Nephron (organoid): ENCODE measurements around the gene TMEM161B.

Source experiments
- H3K27ac Mint-ChIP-seq, 3 experiments: 2 replicates each; pipeline ENCODE4 v1.8.0; 2020; ENCODE audit warnings: mixed read lengths in 3 of 3, mild to moderate bottlenecking in 2 of 3, moderate library complexity in 1 of 3
- H3K27me3 Mint-ChIP-seq: 2 replicates; pipeline ENCODE4 v1.8.0; 2021; ENCODE audit warnings: low read depth, mild to moderate bottlenecking, moderate library complexity, mixed read lengths
- H3K36me3 Mint-ChIP-seq: 2 replicates; pipeline ENCODE4 v1.8.0; 2020; ENCODE audit warnings: low read depth, mixed read lengths
- H3K4me1 Mint-ChIP-seq: 2 replicates; pipeline ENCODE4 v1.8.0; 2020; ENCODE audit warnings: mixed read lengths
- H3K4me3 Mint-ChIP-seq, 3 experiments: 2 replicates each; pipeline ENCODE4 v1.8.0; 2020; ENCODE audit warnings: mild to moderate bottlenecking in 3 of 3, mixed read lengths in 3 of 3, moderate library complexity in 2 of 3
- H3K9me3 Mint-ChIP-seq: 2 replicates; pipeline ENCODE4 v1.8.0; 2020; ENCODE audit warnings: mixed read lengths
- TF ChIP-seq, protein P1 (sequence below), 3 experiments: fragments of 200-600 bp; sonication (generic); IDR thresholded peaks; one replicate each; pipeline ENCODE4 v1.5.0; 2021; ENCODE audit warnings: antibody characterized with exemption in 3 of 3; ENCODE audit not compliant: unreplicated experiment in 3 of 3

Gene TMEM161B

DNA sequence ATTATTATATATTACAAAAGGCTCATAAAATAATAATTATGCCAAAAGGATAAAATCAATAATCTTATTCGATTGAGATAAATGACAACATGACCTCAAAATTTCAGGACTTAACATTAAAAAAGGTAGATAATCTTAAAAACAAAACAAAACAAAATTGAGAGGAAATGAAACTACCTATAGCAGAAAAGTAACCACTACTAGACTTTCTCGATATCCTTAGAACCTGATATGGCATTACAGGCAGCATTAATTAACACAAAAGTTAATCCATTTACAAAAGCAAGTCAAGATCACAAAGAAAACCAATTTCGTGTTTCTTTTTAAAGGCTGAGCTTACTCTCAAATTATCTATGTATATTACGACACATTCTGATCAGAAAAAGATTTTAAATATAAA is 29.9 kb downstream of the TMEM161B start:
- TF ChIP-seq, protein P1, sequence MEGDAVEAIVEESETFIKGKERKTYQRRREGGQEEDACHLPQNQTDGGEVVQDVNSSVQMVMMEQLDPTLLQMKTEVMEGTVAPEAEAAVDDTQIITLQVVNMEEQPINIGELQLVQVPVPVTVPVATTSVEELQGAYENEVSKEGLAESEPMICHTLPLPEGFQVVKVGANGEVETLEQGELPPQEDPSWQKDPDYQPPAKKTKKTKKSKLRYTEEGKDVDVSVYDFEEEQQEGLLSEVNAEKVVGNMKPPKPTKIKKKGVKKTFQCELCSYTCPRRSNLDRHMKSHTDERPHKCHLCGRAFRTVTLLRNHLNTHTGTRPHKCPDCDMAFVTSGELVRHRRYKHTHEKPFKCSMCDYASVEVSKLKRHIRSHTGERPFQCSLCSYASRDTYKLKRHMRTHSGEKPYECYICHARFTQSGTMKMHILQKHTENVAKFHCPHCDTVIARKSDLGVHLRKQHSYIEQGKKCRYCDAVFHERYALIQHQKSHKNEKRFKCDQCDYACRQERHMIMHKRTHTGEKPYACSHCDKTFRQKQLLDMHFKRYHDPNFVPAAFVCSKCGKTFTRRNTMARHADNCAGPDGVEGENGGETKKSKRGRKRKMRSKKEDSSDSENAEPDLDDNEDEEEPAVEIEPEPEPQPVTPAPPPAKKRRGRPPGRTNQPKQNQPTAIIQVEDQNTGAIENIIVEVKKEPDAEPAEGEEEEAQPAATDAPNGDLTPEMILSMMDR (IDR thresholded peaks at IDR 0.05; ENCODE audit: unreplicated experiment in 3 of 3) = no peak
- H3K36me3 Mint-ChIP-seq = peaks cover 9% of the 10 kb centered on the region
- H3K9me3 Mint-ChIP-seq = no peaks in the 10 kb centered on the region
- no peak overlapping the region for H3K27ac Mint-ChIP-seq
- no peaks in the 10 kb centered on the region for H3K4me1 Mint-ChIP-seq
- H3K4me3 Mint-ChIP-seq = no peak overlapping the region
- no peaks in the 10 kb centered on the region for H3K27me3 Mint-ChIP-seq

DNA sequence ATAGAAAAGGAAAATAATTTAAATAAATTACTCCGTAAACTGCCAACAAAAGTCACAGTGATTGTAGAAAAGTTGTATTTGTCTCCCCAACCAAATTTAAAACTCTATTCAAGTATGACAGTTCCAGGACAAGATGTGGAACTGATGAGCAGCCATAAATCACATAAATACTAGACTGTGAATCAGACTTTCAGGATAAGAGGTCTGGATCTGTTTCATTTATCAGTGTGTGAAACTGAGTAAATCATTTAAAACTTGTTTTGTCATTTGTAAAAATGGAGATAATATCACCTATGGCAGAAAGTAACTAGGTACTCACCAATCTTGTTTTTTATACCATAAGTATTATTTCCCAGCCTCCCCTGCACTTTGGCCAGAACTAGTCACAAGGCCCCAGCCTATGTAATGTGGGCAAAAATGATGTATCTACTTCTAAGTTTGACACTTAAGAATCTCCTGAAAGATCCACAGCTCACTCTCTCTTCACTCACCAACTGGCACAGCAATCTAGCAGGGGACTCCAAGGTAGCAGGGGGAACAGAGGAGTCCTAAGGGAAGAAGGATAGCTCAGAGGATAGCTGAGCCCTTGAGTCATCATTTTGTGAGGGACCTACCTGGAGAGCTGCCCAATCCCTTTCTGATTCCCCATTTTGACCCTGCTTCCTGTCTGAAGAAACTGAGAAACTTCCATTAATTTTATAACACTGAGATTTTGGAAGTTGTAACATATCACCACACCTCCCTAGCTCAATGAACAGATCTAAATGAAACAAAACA is 31.6 kb downstream of the TMEM161B start:
- H3K27me3 Mint-ChIP-seq = no peaks in the 10 kb centered on the region
- no peak overlapping the region for H3K4me3 Mint-ChIP-seq
- TF ChIP-seq, protein P1 (IDR thresholded peaks at IDR 0.05; ENCODE audit: unreplicated experiment in 3 of 3) = no peak
- peaks cover 22% of the 10 kb centered on the region for H3K36me3 Mint-ChIP-seq
- no peaks in the 10 kb centered on the region for H3K4me1 Mint-ChIP-seq
- H3K9me3 Mint-ChIP-seq = peaks cover 2% of the 10 kb centered on the region
- H3K27ac Mint-ChIP-seq = no peak overlapping the region

DNA sequence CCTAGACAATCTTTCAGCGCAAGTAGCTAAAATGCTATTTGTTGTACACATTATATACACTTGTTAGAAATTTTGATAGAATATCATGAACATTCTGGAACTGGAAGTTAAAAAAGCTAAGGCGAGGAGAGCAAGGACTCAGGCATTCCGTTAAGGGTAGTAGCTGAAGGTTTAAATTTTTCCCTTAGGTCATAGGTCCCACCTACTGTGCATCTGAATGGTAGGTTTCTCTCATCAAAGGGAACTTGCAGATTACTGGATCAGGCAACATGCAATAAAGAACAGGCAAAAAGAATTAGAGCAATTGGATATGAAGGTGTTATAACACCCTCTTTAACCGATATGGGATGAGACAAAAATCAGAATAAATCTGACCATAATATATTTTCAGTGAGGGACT is 32.8 kb downstream of the TMEM161B start:
- TF ChIP-seq, protein P1 (IDR thresholded peaks at IDR 0.05; ENCODE audit: unreplicated experiment in 3 of 3) = no peak
- no peaks in the 10 kb centered on the region for H3K27me3 Mint-ChIP-seq
- no peaks in the 10 kb centered on the region for H3K4me1 Mint-ChIP-seq
- H3K36me3 Mint-ChIP-seq = peaks cover 28% of the 10 kb centered on the region
- H3K4me3 Mint-ChIP-seq = no peak overlapping the region
- H3K9me3 Mint-ChIP-seq = peaks cover 2% of the 10 kb centered on the region
- no peak overlapping the region for H3K27ac Mint-ChIP-seq

DNA sequence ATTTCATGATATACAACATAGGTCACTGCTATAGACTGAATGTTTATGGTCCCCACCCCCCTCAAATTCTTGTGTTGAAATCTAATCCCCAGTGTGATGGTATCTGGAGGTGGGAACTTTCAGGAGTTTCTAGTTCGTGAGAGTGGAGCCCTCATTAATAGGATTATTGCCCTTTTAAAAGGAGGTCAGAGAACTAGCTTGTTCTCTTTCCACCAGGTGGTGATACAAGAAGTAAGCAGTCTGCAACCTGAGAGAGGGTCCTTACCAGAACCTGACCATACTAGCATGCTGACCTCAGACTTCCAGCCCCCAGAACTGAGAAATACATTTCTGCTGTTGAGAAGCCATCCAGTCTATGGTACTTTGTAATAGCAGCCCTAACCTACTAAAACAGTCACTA is 33.3 kb downstream of the TMEM161B start:
- no peaks in the 10 kb centered on the region for H3K27me3 Mint-ChIP-seq
- H3K4me1 Mint-ChIP-seq = no peaks in the 10 kb centered on the region
- H3K9me3 Mint-ChIP-seq = peaks cover 2% of the 10 kb centered on the region
- H3K27ac Mint-ChIP-seq = no peak overlapping the region
- peaks cover 28% of the 10 kb centered on the region for H3K36me3 Mint-ChIP-seq
- H3K4me3 Mint-ChIP-seq = no peak overlapping the region
- TF ChIP-seq, protein P1 (IDR thresholded peaks at IDR 0.05; ENCODE audit: unreplicated experiment in 3 of 3) = no peak

DNA sequence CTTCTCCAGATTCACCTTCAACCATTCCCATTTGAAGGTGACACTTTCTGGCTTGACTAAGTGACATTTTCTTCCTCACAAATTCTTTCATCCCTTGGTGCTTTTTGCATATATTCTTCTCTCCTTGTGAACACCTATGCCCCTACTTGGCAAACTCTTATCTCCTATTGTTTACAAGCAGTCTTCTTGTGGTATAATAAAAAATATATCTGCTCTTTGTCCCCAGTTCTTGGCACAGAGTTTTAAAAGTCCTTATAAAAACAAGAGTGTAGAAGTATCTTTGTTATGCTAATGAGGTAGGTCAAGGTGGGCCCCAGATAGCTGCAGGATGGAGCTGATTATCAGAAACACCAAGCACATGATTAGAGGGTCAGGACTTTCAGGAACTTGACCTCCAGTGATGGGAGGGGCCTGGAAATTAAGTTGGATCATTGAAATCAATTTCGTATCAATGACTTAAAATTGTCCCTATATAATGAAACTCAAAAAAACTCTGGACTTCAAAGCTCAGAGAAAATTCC is 38.0 kb downstream of the TMEM161B start:
- H3K36me3 Mint-ChIP-seq = peaks cover 43% of the 10 kb centered on the region
- peaks cover 2% of the 10 kb centered on the region for H3K9me3 Mint-ChIP-seq
- H3K4me1 Mint-ChIP-seq = no peaks in the 10 kb centered on the region
- TF ChIP-seq, protein P1 (IDR thresholded peaks at IDR 0.05; ENCODE audit: unreplicated experiment in 3 of 3) = no peak
- H3K27me3 Mint-ChIP-seq = no peaks in the 10 kb centered on the region
- H3K4me3 Mint-ChIP-seq = no peak overlapping the region
- no peak overlapping the region for H3K27ac Mint-ChIP-seq
